HG02885 (cell line): ENCODE results near the gene PLEKHD1.

Experiments used
- ATAC-seq: cut with Tn5 transposase; IDR thresholded peaks from one replicate; pipeline ENCODE4 v1.9.1; 2021; ENCODE audit warnings: mild to moderate bottlenecking; ENCODE audit not compliant: unreplicated experiment, poor library complexity

PLEKHD1 gene

DNA sequence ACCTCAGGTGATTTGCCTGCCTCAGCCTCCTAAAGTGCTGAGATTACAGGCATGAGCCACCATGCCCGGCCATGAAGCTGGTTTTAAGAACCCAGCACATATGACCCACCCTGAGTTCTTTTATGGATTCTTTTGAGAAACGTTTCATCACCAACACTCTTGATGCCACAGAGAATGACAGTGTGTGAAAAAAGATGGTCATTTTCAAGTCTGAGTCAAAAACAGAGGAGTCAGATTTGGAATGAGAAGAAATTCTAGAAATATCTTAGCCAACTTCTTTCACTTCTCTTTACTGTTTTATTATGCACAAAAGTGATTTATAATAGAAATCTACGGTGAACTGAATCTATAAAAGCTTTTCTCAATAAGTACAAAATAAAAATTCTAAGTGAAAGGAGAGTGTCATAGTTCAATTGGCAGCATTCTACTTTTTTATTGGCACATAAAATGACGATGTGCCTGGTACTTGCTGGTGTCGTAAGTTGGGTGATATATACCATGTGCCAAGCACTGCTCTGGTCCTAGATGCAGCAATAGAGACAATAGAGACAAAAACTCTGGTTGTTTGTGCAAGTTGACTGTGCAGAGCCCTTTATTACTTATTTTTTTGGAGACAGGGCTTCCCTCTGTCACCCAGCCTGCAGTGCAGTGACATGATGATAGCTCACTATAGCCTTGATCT lies 56.3 kb downstream of the PLEKHD1 start:
- no peak for ATAC-seq

DNA sequence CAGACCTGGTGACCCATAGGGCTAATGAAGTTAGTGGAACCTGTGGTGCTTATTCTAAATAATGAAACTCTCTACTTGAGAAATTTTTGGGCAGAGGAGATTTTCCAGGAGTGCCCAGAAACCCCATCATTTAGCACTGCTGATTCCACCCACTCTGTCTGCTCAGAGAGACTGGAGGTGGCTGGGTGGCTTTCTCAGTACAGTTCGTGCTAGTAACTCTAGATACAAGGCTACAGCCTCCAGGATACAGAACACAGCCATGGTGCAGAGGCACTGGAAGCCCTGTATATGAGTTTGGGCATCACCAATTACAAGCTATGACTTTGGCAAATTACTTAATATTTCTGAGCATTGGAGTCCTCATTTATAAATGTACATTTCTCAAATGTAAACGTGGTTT lies 57.8 kb downstream of the PLEKHD1 start:
- no peak for ATAC-seq

DNA sequence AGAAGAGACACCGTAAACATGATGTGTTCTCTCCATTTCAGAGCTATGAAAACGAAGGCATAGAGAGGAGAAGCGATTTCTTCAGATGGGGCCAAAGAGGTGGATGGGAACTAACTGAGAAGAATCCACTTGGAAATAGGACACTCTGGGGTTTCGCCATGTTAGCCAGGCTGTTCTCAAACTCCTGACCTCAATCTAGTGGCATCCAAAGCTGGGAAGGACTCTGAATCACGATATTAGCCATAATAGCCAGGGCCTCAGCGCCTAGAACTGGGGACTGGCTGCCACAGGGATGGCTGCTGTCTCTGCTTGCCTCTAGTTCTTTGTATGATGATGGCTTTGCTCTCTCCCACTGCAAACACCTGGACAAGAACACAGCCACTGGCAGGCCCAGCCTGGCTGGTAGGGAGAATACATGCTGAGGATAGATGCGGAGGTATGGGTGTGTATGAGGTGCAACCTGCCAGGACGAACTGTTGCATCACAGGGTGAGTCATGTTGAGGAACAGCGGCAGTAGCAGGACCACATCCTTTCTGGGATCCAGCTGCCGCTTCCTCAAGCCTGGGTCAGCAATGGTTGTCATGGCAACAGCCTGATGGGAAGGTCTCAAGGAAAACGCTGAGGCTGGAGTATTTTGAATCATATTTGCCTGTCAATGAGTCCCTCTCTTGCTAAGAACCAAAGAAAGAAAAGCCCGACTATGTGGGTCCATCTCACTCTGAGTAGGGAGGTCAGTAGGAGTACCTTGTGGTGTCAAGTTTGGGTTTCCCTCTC lies 59.0 kb downstream of the PLEKHD1 start:
- ATAC-seq = no peak

- no peak for ATAC-seq
These were observed 63.3 kb downstream of the PLEKHD1 start for GRCh38 chr14:69547701-69548348.

- no peak for ATAC-seq
These were observed 64.0 kb downstream of the PLEKHD1 start for GRCh38 chr14:69548566-69548965.

DNA sequence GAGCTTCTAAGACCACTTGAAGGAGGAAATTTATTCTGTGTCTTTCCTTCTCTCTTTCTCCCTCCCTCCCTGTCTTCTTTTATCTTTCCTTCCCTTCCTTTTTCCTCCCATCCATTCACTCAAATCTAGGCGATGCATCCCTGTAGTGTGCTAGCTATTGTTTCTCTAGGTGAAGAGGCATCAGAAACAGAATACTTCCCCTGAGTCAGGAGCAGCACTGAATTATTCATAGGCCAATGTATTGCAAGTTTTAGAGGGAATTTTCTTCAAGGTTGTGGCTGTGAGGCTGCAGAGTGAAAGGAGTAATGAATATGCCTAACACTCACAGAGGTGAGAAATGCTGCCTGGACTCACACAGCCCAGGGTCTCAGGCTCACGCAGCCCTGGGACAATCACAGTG lies 67.0 kb downstream of the PLEKHD1 start:
- ATAC-seq = no peak

DNA sequence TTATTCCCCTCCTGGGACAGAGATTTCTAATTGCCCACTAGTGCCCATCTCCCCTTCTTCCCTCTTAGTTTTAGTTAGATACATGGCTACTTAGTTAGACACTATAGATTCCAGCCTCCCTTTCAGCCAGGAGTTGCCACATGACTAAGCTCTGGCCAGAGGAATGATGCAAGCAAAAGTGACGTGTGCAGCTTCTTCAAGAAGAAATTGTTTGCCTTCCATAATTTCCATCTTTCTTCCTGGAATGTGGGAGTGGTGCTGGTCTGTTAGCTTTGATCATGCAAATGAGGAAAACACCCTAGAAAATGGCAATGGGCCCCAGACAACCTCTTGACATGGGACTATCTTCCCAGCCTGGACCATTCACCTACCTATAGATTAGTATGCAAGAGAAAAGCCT lies 68.7 kb downstream of the PLEKHD1 start:
- no peak for ATAC-seq

GRCh38 chr14:69554500-69554899 lies 70.0 kb downstream of the PLEKHD1 start:
- ATAC-seq = no peak

DNA sequence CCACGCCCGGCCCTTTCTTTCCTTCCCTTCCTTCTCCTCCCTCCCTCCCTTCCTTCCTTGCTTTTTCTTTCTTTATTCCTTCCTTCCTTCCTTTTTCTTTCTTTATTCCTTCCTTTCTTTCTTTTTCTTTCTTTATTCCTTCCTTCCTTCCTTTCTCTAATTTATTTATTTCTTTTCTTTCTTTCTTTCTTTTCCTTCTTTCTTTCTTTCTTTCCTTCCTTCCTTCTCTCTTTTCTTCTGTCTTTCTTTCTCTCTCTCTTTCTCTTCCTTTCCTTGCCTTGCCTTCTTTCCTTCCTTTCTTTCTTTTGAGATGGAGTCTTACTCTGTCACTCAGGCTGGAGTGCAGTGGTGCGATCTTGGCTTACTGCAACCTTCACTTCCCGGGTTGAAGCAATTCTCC lies 74.2 kb downstream of the PLEKHD1 start:
- ATAC-seq = no peak

GRCh38 chr14:69559581-69560011 lies 75.1 kb downstream of the PLEKHD1 start:
- no peak for ATAC-seq

DNA sequence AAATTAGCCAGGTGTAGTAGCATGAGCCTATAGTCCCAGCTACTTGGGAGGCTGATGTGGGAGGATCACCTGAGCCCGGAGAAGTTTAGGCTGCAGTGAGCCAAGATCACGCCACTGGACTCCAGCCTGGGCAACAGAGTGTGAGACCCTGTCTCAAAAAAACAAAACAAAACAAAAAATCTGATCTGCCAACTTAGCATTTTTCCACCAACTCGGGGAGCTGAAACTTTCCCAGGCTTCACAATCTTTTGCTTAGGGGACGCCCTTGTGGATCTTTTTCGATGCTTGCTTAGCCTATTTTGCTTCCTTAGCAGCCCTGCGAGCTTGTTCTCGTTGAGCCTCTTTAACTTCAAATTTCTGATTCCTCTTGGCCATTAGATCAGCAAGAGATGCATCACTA lies 76.3 kb downstream of the PLEKHD1 start:
- ATAC-seq = no peak

DNA sequence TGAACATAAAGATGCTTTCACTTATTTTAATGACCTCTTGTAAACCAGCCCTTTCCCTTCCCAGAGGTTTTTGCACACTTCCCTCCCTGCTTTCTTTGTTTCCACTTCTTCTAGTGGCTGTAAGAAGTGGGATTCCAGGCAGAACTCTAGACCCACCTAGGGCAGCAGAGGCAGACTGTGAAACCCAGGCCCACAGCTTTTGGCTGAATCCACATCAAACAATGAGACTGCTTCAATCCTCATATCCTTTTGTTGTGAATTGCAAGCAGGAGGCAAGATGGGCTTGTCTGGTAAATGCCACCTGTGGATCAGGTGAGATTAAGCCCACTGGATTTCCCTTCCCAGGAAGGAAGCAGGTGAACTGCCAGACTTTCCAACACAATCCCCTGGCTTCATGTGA lies 77.4 kb downstream of the PLEKHD1 start:
- ATAC-seq = no peak

DNA sequence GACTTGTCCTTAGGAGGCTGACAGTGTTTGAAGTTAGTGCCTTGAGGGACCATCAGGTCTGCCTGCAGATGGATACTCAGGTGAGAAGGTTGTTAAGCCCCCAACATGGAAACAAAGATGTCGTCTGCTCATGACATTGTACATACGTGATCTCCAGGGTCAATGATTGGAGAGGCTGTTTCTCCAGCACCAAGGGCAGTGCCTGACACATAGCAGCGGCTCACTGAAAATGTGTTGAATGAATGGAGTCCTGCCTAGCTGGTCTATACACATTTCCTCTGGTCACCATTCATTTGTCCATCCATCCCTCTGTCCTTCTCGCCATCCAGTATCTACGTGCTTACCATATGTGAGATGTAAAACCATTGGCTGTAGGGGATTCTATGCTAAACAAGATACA lies 83.0 kb downstream of the PLEKHD1 start:
- ATAC-seq = no peak

GRCh38 chr14:69569859-69570258 lies 85.3 kb downstream of the PLEKHD1 start:
- ATAC-seq = no peak

DNA sequence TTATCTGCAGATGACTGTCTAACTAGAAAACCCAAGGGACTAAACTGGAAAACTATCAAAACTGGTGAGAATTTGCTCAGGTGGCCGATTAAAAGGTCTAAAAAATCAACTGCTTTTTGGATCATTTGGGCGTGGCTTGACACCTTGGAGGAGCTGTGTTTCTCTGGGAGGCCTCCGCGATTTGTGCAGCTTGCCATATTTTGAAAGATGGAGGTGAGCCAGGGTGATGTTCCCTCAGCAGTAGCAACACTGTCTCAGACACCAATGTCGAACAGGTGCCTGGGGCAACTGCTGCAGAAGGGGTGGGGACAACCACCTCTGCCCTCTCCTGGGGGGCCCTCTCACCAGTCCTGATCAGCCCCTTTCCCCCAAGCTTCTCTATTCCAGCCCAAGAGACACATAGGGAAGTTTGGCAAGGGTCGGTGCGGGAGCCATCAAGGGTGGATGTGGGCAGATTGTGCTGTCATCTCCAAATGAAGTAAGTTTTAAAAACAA lies 86.4 kb downstream of the PLEKHD1 start:
- ATAC-seq = no peak

DNA sequence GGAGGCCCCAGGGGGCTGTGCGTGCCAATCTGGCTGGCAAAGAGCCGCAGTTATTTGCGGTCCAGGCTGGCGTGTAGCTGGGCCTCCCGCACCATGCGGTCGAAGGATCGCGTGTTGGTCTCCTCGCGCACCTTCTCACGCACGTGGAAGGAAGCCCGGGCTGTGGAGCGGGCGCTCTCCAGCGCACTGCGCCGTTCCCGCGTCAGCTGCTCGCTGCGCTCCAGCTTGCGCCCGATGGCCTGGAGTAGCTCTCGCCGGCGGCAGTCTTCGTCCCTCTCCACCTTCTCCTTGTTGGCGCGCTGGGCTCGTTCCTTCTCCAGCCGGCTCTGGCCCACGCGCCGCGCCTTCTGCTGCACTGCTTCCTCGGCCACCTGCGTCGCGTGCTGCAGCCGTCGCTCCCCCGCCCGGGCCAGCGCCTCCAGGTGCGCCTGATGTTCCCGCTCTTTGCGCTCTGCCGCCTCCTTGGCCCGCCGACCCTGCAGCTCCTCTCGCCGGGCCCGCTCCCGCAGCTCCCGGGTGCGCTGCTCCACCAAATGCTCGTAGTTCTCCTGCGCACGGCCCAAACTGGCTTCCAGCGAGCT lies 87.0 kb downstream of the PLEKHD1 start:
- ATAC-seq = no peak

GRCh38 chr14:69572030-69572840 lies 87.7 kb downstream of the PLEKHD1 start:
- no peak for ATAC-seq

DNA sequence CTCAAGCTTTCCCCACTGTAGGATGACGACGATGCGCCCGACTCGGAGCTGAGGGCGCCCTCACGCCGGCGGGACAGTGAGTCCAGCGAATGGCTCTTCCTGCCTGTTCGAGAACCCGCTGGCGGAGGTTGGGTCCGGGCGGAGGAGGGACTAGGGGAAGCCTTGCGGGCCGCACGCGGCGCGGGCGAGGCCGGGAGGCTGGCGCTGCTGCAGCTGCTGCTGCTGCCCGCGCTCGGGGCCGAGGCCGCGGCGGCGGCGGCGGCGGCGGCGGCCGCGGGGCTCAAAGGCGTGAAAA lies 88.3 kb downstream of the PLEKHD1 start:
- ATAC-seq = no peak

DNA sequence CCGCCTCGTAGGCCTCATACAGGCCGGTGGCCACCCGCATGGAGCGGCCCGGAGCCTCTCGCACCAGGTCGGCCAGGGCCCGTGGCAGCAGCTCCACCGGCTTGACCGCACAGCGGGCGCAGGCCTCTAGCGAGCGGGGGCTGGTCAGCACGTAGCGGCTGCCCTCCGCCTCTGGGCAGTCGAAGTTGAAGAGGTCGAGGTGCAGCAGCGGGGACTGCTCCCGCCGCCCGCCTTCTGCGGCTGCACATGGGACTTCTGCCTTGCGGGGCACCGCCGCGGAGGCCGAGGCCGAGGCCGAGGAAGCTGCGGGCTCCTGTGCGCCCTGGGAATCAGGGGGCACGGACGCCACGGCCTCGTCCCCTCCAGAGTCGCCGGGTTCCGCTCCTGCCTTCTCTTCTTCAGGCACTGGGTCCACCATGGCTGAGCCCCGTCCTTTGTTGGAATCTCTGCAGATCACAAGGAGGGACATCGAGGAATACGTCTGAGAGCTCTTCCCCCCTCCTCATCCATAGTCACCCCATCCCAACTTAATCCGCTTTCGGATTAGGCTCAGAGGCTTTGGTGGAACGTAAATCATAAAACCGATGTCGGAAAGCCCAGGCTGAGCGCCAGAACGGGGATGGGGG lies 88.8 kb downstream of the PLEKHD1 start:
- no peak for ATAC-seq

DNA sequence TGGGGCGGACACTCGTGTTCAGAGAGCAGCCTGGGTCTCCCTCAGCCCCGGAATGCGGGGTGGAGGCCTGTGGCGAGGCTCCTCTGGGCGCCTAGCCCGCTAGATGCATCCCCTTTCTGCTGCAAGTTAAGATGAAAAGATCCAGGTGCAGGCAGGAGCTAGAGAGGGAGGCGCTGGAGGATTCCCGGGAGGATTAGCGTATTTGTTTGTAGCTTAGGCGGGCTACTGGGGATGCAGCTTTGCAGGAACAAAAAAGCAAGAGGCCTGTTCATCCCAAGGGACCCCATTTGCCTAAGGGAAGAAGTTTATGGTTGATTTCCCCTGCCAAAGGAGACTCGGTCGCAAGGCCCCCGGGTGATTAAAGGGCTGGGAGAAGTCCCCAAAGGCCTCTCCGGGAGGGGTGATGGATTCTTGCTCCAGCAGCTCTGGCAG lies 89.3 kb downstream of the PLEKHD1 start:
- ATAC-seq = no peak
